ENCODE data around the gene MEX3A. TPM values are rescaled to one million over a fixed set of nuclear protein-coding genes. Genes with fewer than 3 reads are reported as not detected.

The MEX3A gene
- total and polyA plus RNA-seq, 2 donors (not counting 3 experiments of a cell fraction or from before 2014, with no cell fraction given) = 20.2 to 23.6 TPM

DNA sequence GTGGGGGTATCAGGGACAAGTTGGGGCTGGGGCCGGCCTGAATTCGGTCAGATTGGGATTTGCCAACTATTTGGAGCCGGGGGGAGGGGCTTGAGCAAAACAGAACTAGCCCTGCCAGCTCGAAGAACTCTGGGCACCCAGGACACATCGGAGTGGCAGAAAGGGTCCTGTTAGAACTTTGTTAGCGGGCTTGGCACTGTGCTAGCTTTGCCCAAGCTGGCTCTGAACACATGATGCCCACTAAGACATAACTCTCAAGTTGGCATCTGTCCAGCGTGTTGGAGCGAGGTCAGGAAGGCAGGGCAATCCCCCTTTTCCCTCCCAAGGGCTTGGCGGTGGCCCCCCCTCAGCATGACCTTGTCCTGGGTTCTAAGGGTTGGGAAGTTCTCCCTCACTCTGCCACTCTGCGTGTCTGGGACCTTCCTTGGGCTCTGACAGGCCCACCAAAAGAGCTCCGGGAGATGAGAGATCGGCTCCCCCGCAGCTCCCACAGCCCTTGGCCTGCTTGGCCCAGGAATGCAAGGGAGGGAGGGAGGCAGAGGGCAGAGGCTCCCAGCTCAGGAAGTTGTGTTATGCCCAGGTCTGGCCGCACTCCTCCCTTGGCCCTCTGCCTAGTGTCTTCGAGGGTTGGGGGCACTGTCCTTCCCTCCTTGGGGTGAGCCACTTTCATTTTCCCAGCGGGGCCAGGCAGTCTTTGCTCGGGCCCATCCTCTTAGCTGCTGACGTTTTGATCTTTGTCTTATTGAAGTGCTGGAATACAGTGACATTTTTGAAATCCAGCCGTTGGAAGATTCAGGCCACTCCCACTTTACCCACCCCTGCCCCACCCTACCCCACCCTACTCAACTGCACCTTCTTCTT lies 33.5 kb upstream of the MEX3A start:
- Histone ChIP-seq H3K9me3 (replicated peaks; ENCODE audit: control insufficient read depth, insufficient read depth, low read length) (no peaks in the 10 kb centered on the region), H3K9ac (replicated peaks; ENCODE audit: extremely low read depth, insufficient read depth, low read length) (peak overlapping the region; percentile 88), H3K36me3 (ENCODE audit: control insufficient read depth in 2 of 2, extremely low read depth in 1 of 2, insufficient read depth in 2 of 2, low read length in 2 of 2) (peaks cover 0 to 4% of the 10 kb centered on the region in 2 experiments), H2AFZ (ENCODE audit: low read depth, low read length) (no peak overlapping the region), H3K27ac (ENCODE audit: insufficient read depth, low read depth, low read length) (peak overlapping the region; percentile 50), H3K4me2 (ENCODE audit: insufficient read depth, low read length) (peak overlapping the region; percentile 78), H4K20me1 (replicated peaks; ENCODE audit: control insufficient read depth, extremely low read depth, insufficient read depth, low read length) (no peaks in the 10 kb centered on the region), H3K4me1 (ENCODE audit: control insufficient read depth, extremely low read depth, insufficient read depth, low read length) (peaks cover 38% of the 10 kb centered on the region), H3K4me3 (replicated peaks in 1 of 3; ENCODE audit: insufficient read depth in 1 of 3, low read depth in 1 of 3, low read length in 3 of 3) (peak overlapping the region; percentile 40 to 97 (median 78)), H3K9me1 (replicated peaks; ENCODE audit: control insufficient read depth, extremely low read depth, insufficient read depth, low read length) (no peaks in the 10 kb centered on the region), H3K27me3 (ENCODE audit: control insufficient read depth in 2 of 2, insufficient read depth in 2 of 2, low read length in 2 of 2) (no peaks in the 10 kb centered on the region), H3K79me2 (ENCODE audit: control insufficient read depth, insufficient read depth, low read length) (peaks cover 60% of the 10 kb centered on the region)
- TF ChIP-seq, protein P1, sequence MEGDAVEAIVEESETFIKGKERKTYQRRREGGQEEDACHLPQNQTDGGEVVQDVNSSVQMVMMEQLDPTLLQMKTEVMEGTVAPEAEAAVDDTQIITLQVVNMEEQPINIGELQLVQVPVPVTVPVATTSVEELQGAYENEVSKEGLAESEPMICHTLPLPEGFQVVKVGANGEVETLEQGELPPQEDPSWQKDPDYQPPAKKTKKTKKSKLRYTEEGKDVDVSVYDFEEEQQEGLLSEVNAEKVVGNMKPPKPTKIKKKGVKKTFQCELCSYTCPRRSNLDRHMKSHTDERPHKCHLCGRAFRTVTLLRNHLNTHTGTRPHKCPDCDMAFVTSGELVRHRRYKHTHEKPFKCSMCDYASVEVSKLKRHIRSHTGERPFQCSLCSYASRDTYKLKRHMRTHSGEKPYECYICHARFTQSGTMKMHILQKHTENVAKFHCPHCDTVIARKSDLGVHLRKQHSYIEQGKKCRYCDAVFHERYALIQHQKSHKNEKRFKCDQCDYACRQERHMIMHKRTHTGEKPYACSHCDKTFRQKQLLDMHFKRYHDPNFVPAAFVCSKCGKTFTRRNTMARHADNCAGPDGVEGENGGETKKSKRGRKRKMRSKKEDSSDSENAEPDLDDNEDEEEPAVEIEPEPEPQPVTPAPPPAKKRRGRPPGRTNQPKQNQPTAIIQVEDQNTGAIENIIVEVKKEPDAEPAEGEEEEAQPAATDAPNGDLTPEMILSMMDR (IDR thresholded peaks at IDR 0.05; ENCODE audit: extremely low read depth in 1 of 2, insufficient read depth in 1 of 2, low read depth in 1 of 2, low read length in 2 of 2) = no peak
- TF ChIP-seq POLR2AphosphoS5 (IDR thresholded peaks at IDR 0.05; ENCODE audit: insufficient read depth, low read depth, low read length) (peak; percentile 42), POLR2A (IDR thresholded peaks at IDR 0.05; ENCODE audit: low read depth, low read length) (peak; percentile 77)
- CTCF ChIA-PET = interaction anchor here (1.2 to 13.3 kb wide), 7 partner anchors 8 to 118 kb away, joined by 3 to 283 read pairs (median 7); no protein-coding TSS in a partner anchor
- intact Hi-C loops (cut with micrococcal nuclease) (no loop called here), dilution Hi-C loops (cut with MboI; ENCODE audit: extremely low pct_ligation_motif_present, low sequenced_read_pairs) (no loop called here)
- FAIRE-seq (peak; percentile 84), DNase-seq (ENCODE audit: low read depth, low spot score) (peak; percentile 61)
- BruUV-seq (replicated peaks) = TSS peak; percentile 63
- POLR2A ChIA-PET = interaction anchor here (1.1 to 3.7 kb wide), 6 partner anchors 8 to 18 kb away, joined by 4 to 55 read pairs (median 12); no protein-coding TSS in a partner anchor

Measured in endothelial cell of umbilical vein (primary cell).